ENCODE data around the gene FOXB1.

The FOXB1 gene

GRCh38 chr15:60004009-60004845, at the start of gene FOXB1:
TSS of gene FOXB1 (plus strand) at chr15:60004311. CDS start at chr15:60004964, 653 bp downstream.
- peak; percentile 31 for DNase-seq

GRCh38 chr15:59958288-59958687, 45.8 kb upstream of the FOXB1 start:
- no peak for DNase-seq

- no peak for DNase-seq
These were observed 43.8 kb upstream of the FOXB1 start for GRCh38 chr15:59960318-59960717.

GRCh38 chr15:59963322-59963721, 40.8 kb upstream of the FOXB1 start:
- DNase-seq: no peak

DNA sequence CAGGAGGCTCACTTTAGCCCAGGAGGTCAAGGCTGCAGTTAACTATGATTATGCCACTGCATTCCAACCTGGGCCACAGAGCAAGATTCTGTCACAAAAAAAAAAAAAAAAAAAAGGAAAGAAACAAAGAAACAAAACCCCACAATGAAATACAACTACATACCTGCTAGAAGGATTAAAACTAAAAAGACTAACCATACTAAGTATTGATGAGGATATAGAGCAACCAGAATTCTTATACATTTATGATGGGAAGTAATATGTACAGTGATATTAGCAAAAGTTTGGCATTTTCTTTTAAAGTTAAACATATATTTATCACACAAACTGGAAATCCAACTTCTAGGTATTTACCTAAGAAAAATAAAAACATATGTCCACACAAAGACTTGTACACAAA, 40.2 kb upstream of the FOXB1 start:
- DNase-seq: no peak

DNA sequence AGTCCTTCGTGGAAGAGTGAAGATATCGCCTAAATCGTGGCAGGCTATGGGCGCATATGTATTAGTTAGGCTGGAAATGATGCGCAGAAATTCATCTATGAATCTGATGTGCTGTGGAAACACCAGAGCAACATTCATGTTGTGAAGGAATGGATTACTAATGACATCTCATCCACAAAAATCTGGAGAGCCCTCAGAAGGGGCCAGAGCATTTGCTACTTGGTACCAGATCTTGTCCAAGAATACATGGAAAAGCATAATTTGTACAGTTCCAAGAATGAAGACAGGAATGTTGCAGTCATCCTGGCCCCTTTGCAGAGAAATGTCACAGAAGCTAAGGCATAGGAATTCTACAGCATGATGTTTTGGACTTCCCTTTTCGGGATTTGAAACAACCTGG, 38.4 kb upstream of the FOXB1 start:
- DNase-seq: no peak

GRCh38 chr15:59966262-59966661, 37.8 kb upstream of the FOXB1 start:
- DNase-seq: no peak

DNA sequence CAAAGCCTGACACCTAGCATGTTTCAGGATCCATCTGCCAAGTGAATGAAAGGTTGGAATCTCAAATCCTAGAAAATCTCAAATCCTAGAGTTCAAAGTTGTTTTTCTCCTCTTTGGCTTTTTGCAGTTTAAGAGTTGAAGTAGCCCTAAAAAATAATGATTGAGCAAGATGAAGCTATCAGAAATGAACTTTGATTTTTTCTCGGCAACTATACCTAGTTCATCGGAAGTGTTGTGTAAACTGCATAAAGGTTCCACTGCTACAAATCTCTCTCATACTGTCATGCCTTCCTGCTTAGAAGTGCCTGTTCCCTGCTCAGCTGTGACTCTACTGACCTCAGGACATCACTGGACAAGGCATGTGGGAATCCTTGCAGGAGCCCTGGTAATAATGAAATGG, 35.8 kb upstream of the FOXB1 start:
- no peak for DNase-seq

- no peak for DNase-seq
These were observed 31.9 kb upstream of the FOXB1 start for GRCh38 chr15:59972241-59972640.

DNA sequence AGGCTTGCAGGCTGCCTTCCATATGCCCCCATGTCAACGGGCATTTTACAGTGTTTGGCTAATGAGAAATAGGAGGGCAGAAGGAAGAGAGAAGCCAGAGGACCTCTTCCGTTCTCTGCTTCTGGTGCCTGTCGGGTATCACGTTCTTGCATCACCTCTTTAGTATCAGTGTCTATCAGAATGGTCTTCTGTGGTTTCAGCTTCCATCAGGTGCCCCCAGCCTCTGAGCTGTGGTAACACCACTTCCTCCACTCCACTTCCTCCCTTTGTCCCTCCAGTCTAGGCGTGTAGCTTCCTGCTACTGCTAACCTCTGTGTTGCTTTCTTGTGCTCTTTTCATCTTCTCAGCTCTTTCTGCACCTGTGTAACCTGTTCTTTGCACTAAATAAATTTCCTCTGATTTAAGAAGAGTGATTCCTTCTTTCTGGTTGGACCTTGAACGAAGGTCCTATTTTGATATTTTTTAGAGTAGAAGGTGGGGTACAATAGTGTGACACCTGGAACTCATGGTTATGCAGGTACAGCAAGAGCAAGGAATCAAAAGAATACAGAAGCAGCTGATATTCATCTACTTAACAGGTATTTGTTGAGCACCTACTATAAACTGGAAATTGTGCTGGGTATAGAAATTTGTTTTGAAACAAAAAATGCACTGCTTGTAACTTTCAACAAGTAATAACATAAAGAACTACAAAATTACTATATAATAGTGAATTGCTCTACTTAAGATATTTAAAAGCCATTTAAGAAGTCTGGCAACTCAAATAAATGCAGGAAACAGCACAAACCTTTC, 27.4 kb upstream of the FOXB1 start:
- no peak for DNase-seq

GRCh38 chr15:59991834-59992233, 12.3 kb upstream of the FOXB1 start:
- DNase-seq: no peak

GRCh38 chr15:59993041-59993750, 10.9 kb upstream of the FOXB1 start:
- no peak for DNase-seq

- no peak for DNase-seq
These were observed 10.1 kb upstream of the FOXB1 start for GRCh38 chr15:59993950-59994401.

DNA sequence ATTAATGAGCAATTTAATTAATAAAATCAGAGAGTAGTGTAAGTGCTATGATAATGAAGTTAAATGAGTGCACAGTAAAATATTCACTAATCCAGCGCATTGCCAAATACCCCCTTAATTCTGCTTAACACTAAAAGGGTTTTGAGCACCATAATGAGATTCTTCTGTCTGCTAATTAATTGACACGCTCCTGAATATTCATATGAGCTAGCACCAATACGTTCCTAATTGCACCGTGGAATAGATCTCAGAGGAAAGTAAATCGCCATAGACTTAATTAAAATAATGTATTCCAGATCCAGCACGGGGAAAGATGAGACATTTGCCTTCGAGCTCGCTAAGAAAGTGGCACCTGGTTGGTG, 9.6 kb upstream of the FOXB1 start:
- no peak for DNase-seq

DNA sequence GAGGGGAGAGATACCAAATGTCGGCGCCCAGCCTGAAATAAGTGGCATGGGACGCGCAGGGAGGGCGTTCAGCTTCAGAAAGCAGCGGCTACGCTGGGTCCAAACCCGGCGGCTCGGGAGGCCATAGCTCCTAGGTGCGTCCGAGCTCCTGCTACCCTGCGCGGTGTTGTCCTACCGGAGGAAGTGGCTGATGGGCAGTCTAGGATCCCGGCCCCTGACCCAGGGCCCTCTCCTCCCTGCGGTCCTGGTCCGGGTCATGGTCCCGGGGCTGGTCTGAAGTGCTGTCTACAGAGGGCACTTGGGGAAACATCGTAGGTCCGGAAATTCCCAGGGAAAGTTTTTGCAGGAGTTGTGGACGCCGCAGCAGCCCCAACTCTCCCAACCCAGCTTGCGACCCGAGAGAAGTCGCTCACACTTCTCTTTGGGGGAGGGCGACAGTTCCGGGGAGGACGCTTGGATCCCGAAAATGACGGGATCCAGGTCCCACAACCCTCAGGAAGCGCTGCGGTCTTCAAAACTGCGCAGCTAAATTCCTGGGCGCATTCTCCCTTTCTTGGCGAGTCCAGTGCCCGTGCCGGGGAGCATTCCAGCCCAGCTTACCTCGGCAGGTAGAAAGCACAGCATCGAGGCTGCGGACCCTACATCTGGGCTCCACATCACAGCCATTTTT, 9.1 kb upstream of the FOXB1 start:
- DNase-seq: no peak

DNA sequence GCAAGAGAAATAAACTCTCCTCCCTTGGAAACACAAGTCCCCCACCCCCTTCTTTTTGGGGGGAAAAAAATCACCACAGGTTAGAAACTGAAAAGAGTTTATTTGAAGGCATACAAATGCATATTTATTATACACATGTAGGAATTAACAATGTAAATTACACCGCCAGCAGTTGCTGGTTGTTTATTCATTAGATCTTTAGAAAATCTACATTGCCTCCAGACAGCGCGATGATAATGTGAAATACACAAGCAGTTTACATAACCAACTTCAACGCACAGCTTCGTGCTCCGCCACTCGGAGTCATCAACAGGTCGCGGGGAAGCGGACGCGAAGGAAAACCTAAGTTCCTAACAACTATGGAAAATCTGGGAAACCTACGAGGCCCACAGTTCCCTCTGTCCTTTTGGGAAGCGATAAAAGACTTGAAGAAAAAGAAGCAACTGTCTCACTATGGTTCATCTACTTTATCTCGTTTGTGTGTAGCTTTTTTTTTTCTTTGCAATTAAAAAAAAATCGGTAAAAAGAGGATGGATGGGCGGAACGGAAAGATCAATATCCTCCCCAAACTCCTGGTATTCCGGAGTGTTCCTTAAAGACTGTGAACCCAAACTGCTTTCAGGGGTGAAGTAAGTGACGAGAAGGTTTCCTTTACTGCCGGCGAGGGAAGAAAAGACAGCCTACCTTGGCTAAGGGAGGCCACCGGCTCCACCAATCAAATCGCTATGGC, 8.4 kb upstream of the FOXB1 start:
- DNase-seq: no peak

- no peak for DNase-seq
These were observed 7.6 kb upstream of the FOXB1 start for GRCh38 chr15:59996298-59997041.

GRCh38 chr15:59997070-59997701, 6.9 kb upstream of the FOXB1 start:
- DNase-seq: peak; percentile 42

- no peak for DNase-seq
These were observed 5.7 kb upstream of the FOXB1 start for GRCh38 chr15:59998305-59998949.

GRCh38 chr15:59998950-59999611, 5.0 kb upstream of the FOXB1 start:
- peak; percentile 35 for DNase-seq

All from midbrain (tissue), 1 donor.